Stimulated activated CD4-positive, alpha-beta T cell treated with anti-CD3 and anti-CD28 coated beads, Interleukin-1b, Interleukin-23, amount 100 ng/mL, for 1 hour (primary cell): ENCODE results near the gene LMOD1.
"Not testable (repeated sequence)": the region's sequence is repeated elsewhere in the genome, so short reads cannot be mapped to it uniquely, and the experiment has no call there.

Source experiments
- DNase-seq, 2 donors: peaks; one replicate each; pipeline ENCODE4 v3.0.0-alpha.2; 2020; ENCODE audit warnings: low read depth in 2 of 2

Gene LMOD1

GRCh38 chr1:201870397-201870796, 76.0 kb downstream of the LMOD1 start:
- DNase-seq, result no peak

GRCh38 chr1:201861448-201861847, 84.9 kb downstream of the LMOD1 start:
- no peak for DNase-seq

- DNase-seq, result no peak
Observed at GRCh38 chr1:201859424-201859823, 86.9 kb downstream of the LMOD1 start.

GRCh38 chr1:201856722-201857121, 89.6 kb downstream of the LMOD1 start:
- DNase-seq, result not testable (repeated sequence)

- no peak for DNase-seq
Observed at GRCh38 chr1:201851949-201852348, 94.4 kb downstream of the LMOD1 start.

GRCh38 chr1:201850053-201850397, 96.3 kb downstream of the LMOD1 start:
- DNase-seq, result no peak

- DNase-seq, result no peak
Observed at GRCh38 chr1:201849372-201850052, 96.8 kb downstream of the LMOD1 start.

GRCh38 chr1:201848230-201848629, 98.1 kb downstream of the LMOD1 start:
- DNase-seq, result no peak

GRCh38 chr1:201847150-201847549, 99.2 kb downstream of the LMOD1 start:
- DNase-seq, result no peak
